ENCODE data around the gene DEFB126. TPM values are rescaled to one million over a fixed set of nuclear protein-coding genes. Genes with fewer than 3 reads are reported as not detected.
"Not testable (repeated sequence)": the region's sequence is repeated elsewhere in the genome, so short reads cannot be mapped to it uniquely, and the experiment has no call there.

The DEFB126 gene, protein sequence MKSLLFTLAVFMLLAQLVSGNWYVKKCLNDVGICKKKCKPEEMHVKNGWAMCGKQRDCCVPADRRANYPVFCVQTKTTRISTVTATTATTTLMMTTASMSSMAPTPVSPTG
- polyA plus RNA-seq (ENCODE audit: insufficient read depth in 1 of 5, insufficient read length in 5 of 5, low replicate concordance in 1 of 5) = not detected
- long read RNA-seq, donor 1 = 0 reads
- long read RNA-seq, donor 2 = 0 reads
- long read RNA-seq, donor 3 = 0 reads
- long read RNA-seq, donor 4 = 0 reads
- long read RNA-seq, donor 5 = 0 reads
- long read RNA-seq, donor 6 = 0 reads
- long read RNA-seq, donor 7 = 0 reads
- long read RNA-seq, donor 8 = 0 reads

DNA sequence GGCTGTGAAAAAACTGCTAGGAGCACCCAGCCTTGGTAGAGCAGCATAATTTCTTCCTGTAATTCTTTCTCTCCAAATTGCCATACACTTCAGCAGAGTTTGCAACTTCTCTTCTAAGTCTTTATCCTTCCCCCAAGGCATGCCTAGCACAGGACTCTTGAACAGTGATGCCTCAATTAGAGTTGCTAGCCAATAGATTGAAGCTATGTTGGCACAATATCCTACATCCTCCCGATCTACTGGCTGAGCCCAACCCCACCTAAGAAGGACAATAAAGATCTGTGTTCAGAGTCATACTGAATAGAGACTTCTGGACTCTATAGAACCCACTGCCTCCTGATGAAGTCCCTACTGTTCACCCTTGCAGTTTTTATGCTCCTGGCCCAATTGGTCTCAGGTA, at the start of gene DEFB126:
Gene DEFB126, plus strand, starts transcription at position 301 of the 400 bp plus-strand sequence. Its CDS starts 39 bp downstream, at position 340.
- no peak for DNase-seq

DNA sequence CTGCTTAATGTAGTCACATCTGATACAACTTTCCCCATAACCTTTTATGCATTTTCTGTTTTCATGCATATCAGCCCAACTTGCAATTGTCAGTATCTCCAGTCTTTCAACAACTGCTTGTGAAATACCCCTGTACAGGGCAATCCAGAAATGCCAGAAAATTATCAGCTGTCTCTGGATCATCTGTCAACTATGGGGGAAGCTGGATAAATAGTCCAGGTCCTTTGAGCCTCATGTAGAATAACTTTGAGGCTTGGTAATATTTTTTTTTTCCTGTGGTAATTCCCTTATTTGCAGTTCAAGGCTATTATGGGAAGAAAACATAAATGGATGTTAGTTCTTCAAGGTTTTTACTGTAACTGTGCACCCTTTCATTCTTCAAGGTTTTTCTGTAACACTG, 48.7 kb upstream of the DEFB126 start:
- no peak for DNase-seq

DNA sequence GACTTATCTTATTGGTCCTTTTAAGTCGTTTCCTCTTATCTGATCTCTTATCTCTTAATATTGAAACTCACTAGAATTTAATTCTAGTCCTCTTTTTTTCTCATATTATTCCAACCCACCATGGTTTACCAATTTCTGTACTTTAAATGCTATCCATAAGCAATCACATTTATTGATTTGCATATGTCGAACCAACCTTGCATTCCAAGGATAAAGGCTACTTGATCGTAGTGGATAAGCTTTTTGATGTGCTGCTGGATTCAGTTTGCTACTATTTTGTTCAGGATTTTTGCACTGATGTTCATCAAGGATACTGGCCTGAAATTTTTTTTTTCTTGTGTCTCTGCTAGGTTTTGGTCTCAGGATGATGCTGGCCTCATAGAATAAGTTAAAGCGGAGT, 47.2 kb upstream of the DEFB126 start:
- no peak for DNase-seq

DNA sequence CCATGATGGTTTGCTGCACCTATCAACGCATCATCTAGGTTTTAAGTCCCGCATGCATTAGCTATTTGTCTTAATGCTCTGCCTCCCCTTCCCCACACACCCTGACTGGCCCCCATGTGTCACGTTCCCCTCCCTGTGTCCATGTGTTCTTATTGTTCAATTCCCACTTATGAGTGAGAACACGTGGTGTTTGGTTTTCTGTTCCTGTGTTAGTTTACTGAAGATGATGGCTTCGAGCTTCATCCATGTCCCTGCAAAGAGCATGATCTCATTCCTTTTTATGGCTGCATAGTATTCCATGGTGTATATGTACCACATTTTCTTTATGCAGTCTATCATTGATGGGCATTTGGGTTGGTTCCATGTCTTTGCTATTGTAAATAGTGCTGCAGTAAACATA, 44.7 kb upstream of the DEFB126 start:
- DNase-seq = not testable (repeated sequence)

DNA sequence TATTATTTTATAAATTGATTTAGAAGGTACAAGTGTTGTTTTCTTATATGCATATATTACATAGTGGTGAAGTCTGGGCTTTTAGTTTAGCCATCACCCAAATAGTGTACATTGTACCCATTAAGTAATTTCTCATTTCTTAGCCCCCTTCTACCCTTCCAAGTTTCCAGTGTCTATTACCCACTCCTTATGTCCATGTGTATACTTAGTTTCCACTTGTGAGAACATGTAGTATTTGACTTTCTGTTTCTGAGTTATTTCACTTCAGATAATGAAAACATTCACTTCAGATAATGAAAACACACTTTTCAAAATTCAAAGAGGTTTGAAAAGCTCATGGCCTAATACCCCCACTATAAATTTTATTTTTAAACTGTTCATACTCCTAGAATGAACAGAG, 40.4 kb upstream of the DEFB126 start:
- DNase-seq = no peak

DNA sequence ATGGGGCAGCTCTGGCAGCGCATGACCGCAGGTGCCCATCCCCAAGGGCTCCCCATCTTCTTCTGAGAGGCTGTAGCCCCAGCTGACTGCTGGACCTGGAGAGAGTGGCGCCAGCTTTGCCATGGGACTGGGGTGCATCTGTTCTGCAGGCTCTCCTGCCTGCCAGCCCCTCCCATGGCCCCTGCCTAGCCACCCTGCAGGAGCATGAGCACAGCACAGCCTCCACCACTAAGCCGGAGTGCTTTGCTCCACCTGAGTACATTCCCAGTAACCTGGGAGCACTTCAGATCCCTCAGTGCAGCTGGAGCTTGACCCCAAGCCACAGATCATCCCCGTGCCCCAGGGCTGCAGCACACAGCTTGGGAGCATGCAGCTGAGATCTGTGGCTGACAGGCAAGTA, 38.9 kb upstream of the DEFB126 start:
- DNase-seq = no peak

DNA sequence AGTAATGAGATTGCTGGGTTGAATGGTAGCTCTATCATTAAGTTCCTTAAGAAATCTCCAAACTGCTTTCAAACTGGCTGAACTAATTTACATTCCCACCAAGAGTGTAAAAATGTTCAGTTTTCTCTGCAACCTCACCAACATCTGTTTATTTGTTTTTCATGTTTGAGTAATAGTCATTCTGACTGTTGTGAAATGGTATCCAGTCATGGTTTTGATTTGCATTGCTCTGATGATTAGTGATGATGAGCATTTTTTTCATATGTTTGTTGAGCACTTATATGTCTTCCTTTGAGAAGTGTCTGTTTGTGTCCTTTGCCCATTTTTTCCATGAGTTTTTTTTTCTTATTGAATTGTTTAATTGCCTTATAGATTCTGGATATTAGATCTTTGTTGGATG, 30.0 kb upstream of the DEFB126 start:
- DNase-seq = no peak

DNA sequence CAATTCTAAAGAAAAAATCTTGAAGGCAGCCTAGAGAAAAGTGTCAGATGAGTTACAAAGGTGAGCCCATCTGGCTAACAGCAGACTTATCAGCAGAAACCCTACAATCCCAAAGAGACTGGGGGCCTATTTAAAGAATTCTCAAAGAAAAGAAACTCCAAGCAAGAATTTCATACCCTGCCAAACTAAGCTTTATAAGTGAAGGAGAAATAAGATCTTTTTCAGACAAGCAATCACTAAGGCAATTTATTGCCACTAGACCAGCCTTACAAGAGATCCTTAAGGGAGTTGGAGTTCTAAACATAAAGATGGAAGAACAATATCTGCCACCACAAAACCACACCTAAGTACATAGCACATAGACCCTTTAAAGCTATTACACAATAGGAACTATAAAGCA, 24.9 kb upstream of the DEFB126 start:
- DNase-seq = no peak

DNA sequence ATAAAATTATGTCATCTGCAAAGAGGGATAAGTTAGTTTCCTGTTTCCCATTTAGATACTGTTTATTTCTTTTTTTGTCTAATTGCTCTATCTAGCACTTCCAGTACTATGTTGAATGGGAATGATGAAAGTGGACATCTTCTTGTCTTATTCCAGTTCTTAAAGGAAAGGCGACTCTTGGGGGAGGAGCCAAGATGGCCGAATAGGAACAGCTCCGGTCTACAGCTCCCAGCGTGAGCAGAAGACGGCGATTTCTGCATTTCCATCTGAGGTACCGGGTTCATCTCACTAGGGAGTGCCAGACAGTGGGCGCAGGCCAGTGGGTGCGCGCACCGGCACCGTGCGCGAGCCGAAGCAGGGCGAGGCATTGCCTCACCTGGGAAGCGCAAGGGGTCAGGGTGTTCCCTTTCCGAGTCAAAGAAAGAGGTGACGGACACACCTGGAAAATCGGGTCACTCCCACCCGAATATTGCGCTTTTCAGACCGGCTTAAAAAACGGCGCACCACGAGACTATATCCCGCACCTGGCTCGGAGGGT, 12.5 kb upstream of the DEFB126 start:
- not testable (repeated sequence) for DNase-seq

DNA sequence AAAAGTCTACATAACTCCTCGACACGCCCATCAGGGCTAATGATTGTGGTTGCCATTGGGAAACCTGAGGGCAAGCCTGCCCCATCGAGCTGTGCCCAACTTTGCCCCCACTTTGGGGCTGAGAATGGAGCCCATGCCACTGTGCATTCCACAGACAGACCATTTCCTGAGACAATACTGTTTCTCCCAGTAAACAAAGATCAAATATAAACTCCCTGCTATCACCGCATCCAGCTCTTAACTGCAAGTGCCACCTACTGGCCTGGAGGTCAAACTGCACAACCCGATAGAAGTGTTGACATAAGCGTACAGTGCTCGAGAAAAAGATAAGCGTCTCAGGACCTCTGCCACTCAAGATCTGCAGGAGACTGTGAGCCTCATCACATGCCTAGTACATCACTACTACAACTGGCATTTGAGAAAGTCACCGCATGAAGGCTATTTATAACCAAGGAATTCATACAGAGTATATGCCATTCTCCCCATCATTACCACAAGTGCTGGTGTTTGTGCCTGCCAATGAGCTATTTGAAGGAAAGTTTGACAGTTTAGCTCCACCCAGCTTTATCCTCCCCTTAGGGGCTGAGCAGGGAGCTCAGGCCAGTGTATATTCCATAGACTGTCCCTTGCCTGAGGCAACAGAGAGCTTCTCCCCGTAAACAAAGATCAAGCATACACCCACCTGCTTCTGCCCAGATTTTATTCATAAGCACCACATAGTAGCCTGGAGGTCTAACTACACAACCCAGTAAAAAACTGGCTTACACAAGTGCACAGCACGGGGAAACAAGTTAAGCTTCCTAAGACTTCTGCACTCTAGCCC, 4.5 kb upstream of the DEFB126 start:
- no peak for DNase-seq

DNA sequence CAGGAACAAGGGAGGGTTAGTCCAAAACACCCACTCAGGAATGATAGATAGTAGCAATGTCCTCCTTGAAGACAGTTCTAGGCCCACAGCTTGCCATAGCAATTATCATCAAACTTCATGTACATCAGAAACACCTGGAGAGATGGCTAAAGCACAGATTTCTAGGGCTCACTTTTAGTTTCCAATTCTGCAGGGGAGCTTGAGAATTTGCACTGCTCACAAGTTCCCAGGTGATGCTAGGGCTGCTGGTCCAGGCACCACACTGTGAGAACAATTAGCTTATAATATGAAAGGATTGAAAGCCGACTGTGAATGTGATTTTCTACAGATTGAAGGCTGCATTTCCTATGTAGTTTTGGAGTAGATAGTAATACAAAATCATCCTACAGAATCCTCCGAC, 3.5 kb downstream of the DEFB126 start:
- DNase-seq = no peak

DNA sequence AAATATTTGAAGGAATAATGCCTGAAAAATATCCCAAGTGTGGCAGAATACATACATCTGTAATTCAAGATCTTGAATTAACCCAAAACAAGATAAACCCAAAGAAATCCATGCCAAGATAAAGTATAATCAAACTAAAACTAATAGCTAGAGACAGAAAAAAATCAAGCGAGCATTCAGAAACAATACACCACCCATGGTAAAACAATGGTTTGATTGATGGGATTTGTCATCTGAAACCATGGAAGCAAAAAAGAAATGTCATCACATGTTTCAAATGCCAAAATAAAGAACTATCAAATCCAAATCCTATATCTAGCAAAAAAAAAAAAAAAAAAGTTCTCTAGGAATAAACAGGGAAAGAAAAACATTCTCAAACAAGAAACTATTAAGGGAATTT, 9.7 kb downstream of the DEFB126 start:
- no peak for DNase-seq

DNA sequence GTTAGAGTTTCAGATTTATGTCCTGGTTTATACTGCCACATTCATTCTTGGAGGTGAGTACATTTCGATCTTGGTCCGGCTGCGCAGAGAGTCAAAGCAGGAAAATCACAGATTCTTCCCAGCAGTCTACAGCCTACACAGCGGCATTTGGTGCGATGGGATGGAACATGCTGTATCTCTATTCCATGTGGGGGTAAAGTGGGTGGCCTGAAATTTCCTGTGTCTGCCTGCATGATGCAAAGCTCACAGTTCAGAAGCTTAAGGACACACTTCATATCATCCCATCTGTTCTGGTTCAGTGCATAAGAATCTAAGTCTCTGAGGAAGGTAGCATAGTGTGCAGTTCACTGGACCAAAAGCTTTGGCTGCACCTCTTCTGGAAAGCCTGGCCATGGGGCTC, 14.8 kb downstream of the DEFB126 start, which contains the start of gene DEFB127:
Gene DEFB127, plus strand, starts transcription at position 301 of the 400 bp plus-strand sequence. Its CDS starts 91 bp downstream, at position 392.
- DNase-seq = no peak

DNA sequence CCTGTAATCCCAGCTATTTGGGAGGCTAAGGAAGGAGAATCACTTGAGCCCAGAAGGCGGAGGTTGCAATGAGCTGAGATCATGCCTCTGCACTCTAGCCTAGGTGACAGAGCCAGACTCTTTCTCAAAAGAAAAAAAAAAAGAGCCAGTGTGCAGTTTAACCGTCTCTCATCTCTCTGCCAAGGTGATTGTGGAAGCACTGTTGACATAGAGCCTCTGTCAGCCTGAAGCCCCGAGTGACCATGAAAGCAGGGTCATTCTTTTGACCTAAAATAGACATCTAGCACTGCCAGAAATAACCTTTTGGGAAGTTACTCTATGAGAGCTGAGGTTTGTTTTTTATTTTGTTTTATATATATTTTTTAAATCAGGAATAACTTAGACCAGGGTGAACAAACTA, 22.2 kb downstream of the DEFB126 start:
- no peak for DNase-seq

DNA sequence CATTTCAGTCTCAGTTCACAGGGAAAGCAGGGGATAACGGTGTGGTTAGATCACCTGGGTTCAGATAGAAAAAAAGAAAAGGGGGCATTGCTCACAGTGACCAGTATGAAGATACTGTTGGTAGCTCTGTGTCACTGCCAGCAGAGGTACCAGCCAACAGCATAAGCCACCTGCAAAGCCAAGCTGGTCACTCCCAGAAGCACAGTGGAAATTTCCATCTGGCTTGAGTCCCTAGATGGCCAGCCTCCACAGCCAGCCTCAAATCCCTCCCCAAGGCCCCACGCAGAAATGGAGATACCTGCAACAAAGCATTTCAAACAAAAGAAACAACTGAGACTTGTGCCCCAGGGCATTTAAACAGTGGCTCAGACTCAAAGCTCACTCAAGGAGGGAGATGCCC, 26.5 kb downstream of the DEFB126 start:
- DNase-seq = no peak

DNA sequence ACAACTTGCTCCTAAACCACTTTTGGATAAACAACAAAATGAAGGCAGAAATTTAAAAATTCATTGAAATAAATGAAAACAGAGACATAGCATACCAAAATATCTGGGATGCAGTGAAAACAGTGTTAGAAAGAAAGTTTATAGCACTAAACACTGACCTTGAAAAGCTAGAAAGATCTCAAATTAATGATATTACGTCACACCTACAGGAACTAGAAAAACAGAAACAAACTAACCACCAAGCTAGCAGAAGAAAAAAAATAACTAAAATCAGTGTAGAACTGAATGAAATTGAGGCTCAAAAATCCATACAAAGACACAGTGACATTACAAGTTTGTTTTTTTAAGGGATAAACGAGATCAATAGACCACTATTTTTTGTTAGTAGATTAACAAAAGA, 41.9 kb downstream of the DEFB126 start:
- DNase-seq = no peak

DNA sequence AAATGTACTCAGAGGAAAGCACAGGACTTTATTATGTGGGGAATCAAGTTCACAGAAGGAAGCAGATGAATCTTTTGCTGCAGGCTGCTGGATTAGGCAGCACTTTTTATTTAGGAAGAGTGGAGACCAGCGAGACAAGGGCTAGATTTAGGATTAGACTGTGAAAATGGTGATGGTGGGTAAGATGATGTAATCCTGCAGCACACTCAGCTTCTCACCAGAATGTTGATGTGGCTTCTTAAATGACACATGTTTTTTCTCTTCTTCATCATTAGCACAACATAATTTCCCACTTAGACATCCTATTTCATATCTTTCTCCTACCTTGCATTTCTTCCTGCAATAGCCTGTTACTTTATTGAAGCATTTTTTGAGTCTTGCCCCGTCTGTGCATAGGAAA, 45.3 kb downstream of the DEFB126 start:
- DNase-seq = no peak

DNA sequence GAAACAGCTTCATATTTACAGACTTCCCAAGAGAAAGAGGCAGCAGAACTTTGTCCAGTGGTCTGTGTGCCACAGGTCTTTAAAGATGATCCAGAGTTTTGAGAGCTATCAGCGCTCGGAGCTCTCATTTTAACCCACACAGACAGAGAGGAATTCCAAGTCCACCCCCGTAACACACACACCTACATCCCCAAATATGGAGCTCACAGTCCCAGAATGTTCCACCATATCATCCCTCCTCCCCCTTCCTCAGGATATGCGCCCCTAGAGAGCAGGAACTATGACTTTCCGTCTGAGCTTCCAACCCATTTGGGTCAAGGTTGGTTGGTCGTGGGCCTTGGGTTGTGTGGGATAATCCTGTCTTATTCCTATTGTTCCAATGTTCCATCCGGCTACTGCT, 47.2 kb downstream of the DEFB126 start, which contains the start of gene DEFB128:
Gene DEFB128, minus strand, starts transcription at position 101 of the 400 bp plus-strand sequence. Its CDS starts 88 bp downstream, at position 13.
- DNase-seq = no peak
